Measurements from ENCODE around the gene LDAH.
A peak's percentile ranks its signal among the peaks of the same experiment; 100 is the strongest.
"Not testable (repeated sequence)": the region's sequence is repeated elsewhere in the genome, so short reads cannot be mapped to it uniquely, and the experiment has no call there.

The LDAH gene

GRCh38 chr2:20822535-20823490, at the start of gene LDAH:
TSS of gene LDAH (minus strand) at chr2:20823101. CDS start at chr2:20801463, 21,638 bp downstream.
- DNase-seq = peak in 1 of 2 experiments; percentile 14

- no peak for DNase-seq
These were observed 45.5 kb upstream of the LDAH start for GRCh38 chr2:20868377-20868776.

GRCh38 chr2:20862850-20863249, 39.9 kb upstream of the LDAH start:
- DNase-seq = no peak

- no peak for DNase-seq
These were observed 32.6 kb upstream of the LDAH start for GRCh38 chr2:20855456-20855855.

GRCh38 chr2:20852670-20853069, 29.8 kb upstream of the LDAH start:
- no peak for DNase-seq

GRCh38 chr2:20852139-20852538, 29.2 kb upstream of the LDAH start:
- no peak for DNase-seq

- DNase-seq = no peak
These were observed 21.3 kb upstream of the LDAH start for GRCh38 chr2:20844246-20844645.

GRCh38 chr2:20839052-20839451, 16.2 kb upstream of the LDAH start:
- no peak for DNase-seq

- peak in 1 of 2 experiments; percentile 10 for DNase-seq
These were observed 15.1 kb upstream of the LDAH start for GRCh38 chr2:20838016-20838415.

- no peak for DNase-seq
These were observed 13.6 kb upstream of the LDAH start for GRCh38 chr2:20836521-20836920.

- DNase-seq = no peak
These were observed 11.4 kb upstream of the LDAH start for GRCh38 chr2:20834331-20834730.

GRCh38 chr2:20832606-20833005, 9.7 kb upstream of the LDAH start:
- no peak for DNase-seq

- DNase-seq = no peak
These were observed 7.0 kb upstream of the LDAH start for GRCh38 chr2:20829861-20830260.

GRCh38 chr2:20823917-20824316, 1.0 kb upstream of the LDAH start:
- no peak for DNase-seq

GRCh38 chr2:20818820-20819219, 4.1 kb downstream of the LDAH start:
- DNase-seq = no peak

- no peak for DNase-seq
These were observed 7.7 kb downstream of the LDAH start for GRCh38 chr2:20815216-20815615.

- no peak for DNase-seq
These were observed 10.1 kb downstream of the LDAH start for GRCh38 chr2:20812779-20813178.

GRCh38 chr2:20806286-20806685, 16.6 kb downstream of the LDAH start:
- no peak for DNase-seq

GRCh38 chr2:20803974-20804373, 18.9 kb downstream of the LDAH start:
- no peak for DNase-seq

- no peak for DNase-seq
These were observed 19.6 kb downstream of the LDAH start for GRCh38 chr2:20803226-20803682.

GRCh38 chr2:20797096-20797495, 25.8 kb downstream of the LDAH start:
- DNase-seq = no peak

- DNase-seq = no peak
These were observed 26.5 kb downstream of the LDAH start for GRCh38 chr2:20796374-20796791.

- not testable (repeated sequence) for DNase-seq
These were observed 29.0 kb downstream of the LDAH start for GRCh38 chr2:20793944-20794343.

GRCh38 chr2:20781656-20782265, 41.1 kb downstream of the LDAH start:
- no peak for DNase-seq

Data from cerebellar nuclear complex (tissue), 1 donor.